Activated CD4-positive, alpha-beta T cell treated with anti-CD3 and anti-CD28 coated beads for 4 hours (primary cell): ENCODE measurements around the gene ANKRD11.

Experiments
- DNase-seq, 2 donors: peaks; one replicate each; pipeline ENCODE4 v3.0.0-alpha.2; 2020

Gene ANKRD11

GRCh38 chr16:89506113-89506504 lies 15.7 kb upstream of the ANKRD11 start:
- DNase-seq, result no peak

- DNase-seq, result peak; percentile 87 to 90
Observed at GRCh38 chr16:89505204-89506112, 15.1 kb upstream of the ANKRD11 start.

- no peak for DNase-seq
Observed at GRCh38 chr16:89504091-89504490, 13.7 kb upstream of the ANKRD11 start.

- no peak for DNase-seq
Observed at GRCh38 chr16:89502081-89502843, 11.9 kb upstream of the ANKRD11 start.

GRCh38 chr16:89499767-89500166 lies 9.4 kb upstream of the ANKRD11 start:
- DNase-seq, result no peak

GRCh38 chr16:89498839-89499238 lies 8.5 kb upstream of the ANKRD11 start:
- DNase-seq, result no peak

GRCh38 chr16:89495121-89495520 lies 4.8 kb upstream of the ANKRD11 start:
- no peak for DNase-seq

- no peak for DNase-seq
Observed at GRCh38 chr16:89493776-89494175, 3.4 kb upstream of the ANKRD11 start.

- DNase-seq, result no peak
Observed at GRCh38 chr16:89491974-89492687, 1.8 kb upstream of the ANKRD11 start.

- DNase-seq, result no peak
Observed at GRCh38 chr16:89491238-89491869, 993 bp upstream of the ANKRD11 start.

GRCh38 chr16:89489898-89490438 lies 393 bp downstream of the ANKRD11 start:
- no peak for DNase-seq

- peak; percentile 87 to 94 for DNase-seq
Observed at GRCh38 chr16:89489040-89489897, 1.1 kb downstream of the ANKRD11 start.

GRCh38 chr16:89485701-89486246 lies 4.6 kb downstream of the ANKRD11 start:
- no peak for DNase-seq

GRCh38 chr16:89484923-89485679 lies 5.3 kb downstream of the ANKRD11 start:
- DNase-seq, result no peak

- DNase-seq, result no peak
Observed at GRCh38 chr16:89484041-89484501, 6.3 kb downstream of the ANKRD11 start.

GRCh38 chr16:89482817-89483205 lies 7.5 kb downstream of the ANKRD11 start:
- no peak for DNase-seq

GRCh38 chr16:89482150-89482816 lies 8.1 kb downstream of the ANKRD11 start:
- DNase-seq, result no peak

- DNase-seq, result no peak
Observed at GRCh38 chr16:89481356-89481955, 8.9 kb downstream of the ANKRD11 start.

- no peak for DNase-seq
Observed at GRCh38 chr16:89478576-89479221, 11.7 kb downstream of the ANKRD11 start.
